GM19025 (cell line): ENCODE results near the gene SPATA2L.
"Not testable (repeated sequence)": the region's sequence is repeated elsewhere in the genome, so short reads cannot be mapped to it uniquely, and the experiment has no call there.

ENCODE experiments used
- ATAC-seq: cut with Tn5 transposase; IDR thresholded peaks from one replicate; pipeline ENCODE4 v1.9.1; 2021; ENCODE audit warnings: mild to moderate bottlenecking, low read depth, moderate library complexity; ENCODE audit not compliant: unreplicated experiment

Gene SPATA2L

GRCh38 chr16:89691231-89691985, 10.1 kb downstream of the SPATA2L start:
- no peak for ATAC-seq

GRCh38 chr16:89690392-89690901, 11.1 kb downstream of the SPATA2L start:
- ATAC-seq, result no peak

- ATAC-seq, result not testable (repeated sequence)
Observed at GRCh38 chr16:89689621-89690020, 11.9 kb downstream of the SPATA2L start.

GRCh38 chr16:89689142-89689541, 12.4 kb downstream of the SPATA2L start:
- no peak for ATAC-seq

- ATAC-seq, result no peak
Observed at GRCh38 chr16:89688395-89688794, 13.1 kb downstream of the SPATA2L start.

- ATAC-seq, result peak; percentile 39
Observed at GRCh38 chr16:89687092-89687940, 14.2 kb downstream of the SPATA2L start.

GRCh38 chr16:89686520-89687091, 14.9 kb downstream of the SPATA2L start, which contains the start of gene CDK10:
CDK10 (plus strand) TSS chr16:89686689; CDS start chr16:89686711, 22 bp downstream.
- peak; percentile 81 for ATAC-seq

GRCh38 chr16:89685916-89686315, 15.6 kb downstream of the SPATA2L start:
- no peak for ATAC-seq

- no peak for ATAC-seq
Observed at GRCh38 chr16:89678258-89678657, 23.2 kb downstream of the SPATA2L start.

- ATAC-seq, result no peak
Observed at GRCh38 chr16:89672177-89672941, 29.1 kb downstream of the SPATA2L start.

GRCh38 chr16:89671565-89671964, 29.9 kb downstream of the SPATA2L start:
- not testable (repeated sequence) for ATAC-seq

GRCh38 chr16:89670496-89671431, 30.7 kb downstream of the SPATA2L start:
- no peak for ATAC-seq

- ATAC-seq, result no peak
Observed at GRCh38 chr16:89669755-89670154, 31.8 kb downstream of the SPATA2L start.

- ATAC-seq, result no peak
Observed at GRCh38 chr16:89668790-89669158, 32.7 kb downstream of the SPATA2L start.

- no peak for ATAC-seq
Observed at GRCh38 chr16:89667633-89668032, 33.9 kb downstream of the SPATA2L start.

GRCh38 chr16:89667000-89667399, 34.5 kb downstream of the SPATA2L start:
- ATAC-seq, result not testable (repeated sequence)

- not testable (repeated sequence) for ATAC-seq
Observed at GRCh38 chr16:89664238-89664637, 37.3 kb downstream of the SPATA2L start.

GRCh38 chr16:89661215-89661614, 40.3 kb downstream of the SPATA2L start:
- ATAC-seq, result no peak

GRCh38 chr16:89660146-89660545, 41.4 kb downstream of the SPATA2L start:
- ATAC-seq, result no peak
